ENCODE results near the gene UVSSA. TPM values are rescaled to one million over a fixed set of nuclear protein-coding genes. Genes with fewer than 3 reads are reported as not detected.

Gene UVSSA
- total RNA-seq, 1 experiment from 2014 or later, result 26.3 TPM

GRCh38 chr4:1405636-1406393 lies 58.8 kb downstream of the UVSSA start:
- intact Hi-C loops (cut with micrococcal nuclease; ENCODE audit: unreplicated experiment), result no loop called here
- Histone ChIP-seq H3K27me3 (replicated peaks; ENCODE audit: control insufficient read depth, insufficient read depth, low read length) (no peaks in the 10 kb centered on the region), H3K4me1 (no peaks in the 10 kb centered on the region), H3K9me3 (no peaks in the 10 kb centered on the region), H3K36me3 (ENCODE audit: control insufficient read depth, insufficient read depth, low read length) (no peaks in the 10 kb centered on the region), H3K4me3 (ENCODE audit: low read depth, low read length) (no peak overlapping the region)
- Mint-ChIP-seq H3K4me3 (ENCODE audit: unreplicated experiment) (no peak overlapping the region), H3K9me3 (ENCODE audit: unreplicated experiment) (no peaks in the 10 kb centered on the region), H3K27me3 (ENCODE audit: insufficient read depth, unreplicated experiment) (no peaks in the 10 kb centered on the region), H3K36me3 (ENCODE audit: insufficient read depth, unreplicated experiment) (no peaks in the 10 kb centered on the region), H3K4me1 (ENCODE audit: low read depth, unreplicated experiment) (no peaks in the 10 kb centered on the region), H3K27ac (ENCODE audit: unreplicated experiment) (no peak overlapping the region)
- DNase-seq, result no peak
- no TSS peak for BruUV-seq (replicated peaks)
- TF ChIP-seq, protein P1, sequence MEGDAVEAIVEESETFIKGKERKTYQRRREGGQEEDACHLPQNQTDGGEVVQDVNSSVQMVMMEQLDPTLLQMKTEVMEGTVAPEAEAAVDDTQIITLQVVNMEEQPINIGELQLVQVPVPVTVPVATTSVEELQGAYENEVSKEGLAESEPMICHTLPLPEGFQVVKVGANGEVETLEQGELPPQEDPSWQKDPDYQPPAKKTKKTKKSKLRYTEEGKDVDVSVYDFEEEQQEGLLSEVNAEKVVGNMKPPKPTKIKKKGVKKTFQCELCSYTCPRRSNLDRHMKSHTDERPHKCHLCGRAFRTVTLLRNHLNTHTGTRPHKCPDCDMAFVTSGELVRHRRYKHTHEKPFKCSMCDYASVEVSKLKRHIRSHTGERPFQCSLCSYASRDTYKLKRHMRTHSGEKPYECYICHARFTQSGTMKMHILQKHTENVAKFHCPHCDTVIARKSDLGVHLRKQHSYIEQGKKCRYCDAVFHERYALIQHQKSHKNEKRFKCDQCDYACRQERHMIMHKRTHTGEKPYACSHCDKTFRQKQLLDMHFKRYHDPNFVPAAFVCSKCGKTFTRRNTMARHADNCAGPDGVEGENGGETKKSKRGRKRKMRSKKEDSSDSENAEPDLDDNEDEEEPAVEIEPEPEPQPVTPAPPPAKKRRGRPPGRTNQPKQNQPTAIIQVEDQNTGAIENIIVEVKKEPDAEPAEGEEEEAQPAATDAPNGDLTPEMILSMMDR (IDR thresholded peaks at IDR 0.05; ENCODE audit: insufficient read depth in 1 of 2, low read depth in 1 of 2, low read length in 1 of 2, severe bottlenecking in 1 of 2, unreplicated experiment in 1 of 2), result no peak
- POLR2A ChIA-PET, result no interaction called here
- CTCF ChIA-PET, result no interaction called here

GRCh38 chr4:1406394-1406980 lies 59.5 kb downstream of the UVSSA start, which contains the start of gene NKX1-1:
TSS of gene NKX1-1 (minus strand) at chr4:1406442. CDS start at chr4:1406442, 0 bp downstream.
- no peak for DNase-seq
- CTCF ChIA-PET, result no interaction called here
- no peak within 1 kb of the TSS for H3K4me3 Mint-ChIP-seq (ENCODE audit: unreplicated experiment)
- H3K9me3 Mint-ChIP-seq (ENCODE audit: unreplicated experiment), result no peaks in the 10 kb centered on the region
- H3K27ac Mint-ChIP-seq (ENCODE audit: unreplicated experiment), result no peak within 1 kb of the TSS
- TF ChIP-seq, protein P1 (IDR thresholded peaks at IDR 0.05; ENCODE audit: insufficient read depth in 1 of 2, low read depth in 1 of 2, low read length in 1 of 2, severe bottlenecking in 1 of 2, unreplicated experiment in 1 of 2), result no peak
- H3K36me3 Mint-ChIP-seq (ENCODE audit: insufficient read depth, unreplicated experiment), result no peaks in the 10 kb centered on the region
- Histone ChIP-seq H3K9me3 (no peaks in the 10 kb centered on the region), H3K4me3 (ENCODE audit: low read depth, low read length) (no peak within 1 kb of the TSS), H3K27me3 (replicated peaks; ENCODE audit: control insufficient read depth, insufficient read depth, low read length) (no peaks in the 10 kb centered on the region), H3K4me1 (no peaks in the 10 kb centered on the region), H3K36me3 (ENCODE audit: control insufficient read depth, insufficient read depth, low read length) (no peaks in the 10 kb centered on the region)
- POLR2A ChIA-PET, result no interaction called here
- intact Hi-C loops (cut with micrococcal nuclease; ENCODE audit: unreplicated experiment), result no loop called here
- no TSS peak for BruUV-seq (replicated peaks)
- no peaks in the 10 kb centered on the region for H3K4me1 Mint-ChIP-seq (ENCODE audit: low read depth, unreplicated experiment)
- no peaks in the 10 kb centered on the region for H3K27me3 Mint-ChIP-seq (ENCODE audit: insufficient read depth, unreplicated experiment)

- Mint-ChIP-seq H3K36me3 (ENCODE audit: insufficient read depth, unreplicated experiment) (peaks cover 5% of the 10 kb centered on the region), H3K27ac (ENCODE audit: unreplicated experiment) (no peak overlapping the region), H3K4me3 (ENCODE audit: unreplicated experiment) (no peak overlapping the region), H3K9me3 (ENCODE audit: unreplicated experiment) (no peaks in the 10 kb centered on the region), H3K27me3 (ENCODE audit: insufficient read depth, unreplicated experiment) (no peaks in the 10 kb centered on the region), H3K4me1 (ENCODE audit: low read depth, unreplicated experiment) (no peaks in the 10 kb centered on the region)
- no TSS peak for BruUV-seq (replicated peaks)
- Histone ChIP-seq H3K4me3 (ENCODE audit: low read depth, low read length) (no peak overlapping the region), H3K4me1 (no peaks in the 10 kb centered on the region), H3K9me3 (no peaks in the 10 kb centered on the region), H3K27me3 (replicated peaks; ENCODE audit: control insufficient read depth, insufficient read depth, low read length) (no peaks in the 10 kb centered on the region), H3K36me3 (ENCODE audit: control insufficient read depth, insufficient read depth, low read length) (no peaks in the 10 kb centered on the region)
- CTCF ChIA-PET, result no interaction called here
- no peak for DNase-seq
- POLR2A ChIA-PET, result no interaction called here
- TF ChIP-seq, protein P1 (IDR thresholded peaks at IDR 0.05; ENCODE audit: insufficient read depth in 1 of 2, low read depth in 1 of 2, low read length in 1 of 2, severe bottlenecking in 1 of 2, unreplicated experiment in 1 of 2), result no peak
- intact Hi-C loops (cut with micrococcal nuclease; ENCODE audit: unreplicated experiment), result no loop called here
Observed at GRCh38 chr4:1406981-1407656, 60.1 kb downstream of the UVSSA start.
